GM19395 (cell line): Measurements from ENCODE around the gene CD300H.
"Not testable (repeated sequence)": the region's sequence is repeated elsewhere in the genome, so short reads cannot be mapped to it uniquely, and the experiment has no call there.

Experiments
- ATAC-seq: cut with Tn5 transposase; IDR thresholded peaks from one replicate; pipeline ENCODE4 v1.9.1; 2021; ENCODE audit warnings: mild to moderate bottlenecking, moderate library complexity; ENCODE audit not compliant: unreplicated experiment

Gene CD300H

GRCh38 chr17:74585711-74586110, 18.4 kb upstream of the CD300H start:
- no peak for ATAC-seq

- no peak for ATAC-seq
These were observed 17.2 kb upstream of the CD300H start for GRCh38 chr17:74584292-74585060.

- no peak for ATAC-seq
These were observed 15.3 kb upstream of the CD300H start for GRCh38 chr17:74582633-74583032.

- no peak for ATAC-seq
These were observed 12.6 kb upstream of the CD300H start for GRCh38 chr17:74579900-74580299.

GRCh38 chr17:74578979-74579378, 11.7 kb upstream of the CD300H start:
- no peak for ATAC-seq

GRCh38 chr17:74574489-74575142, 7.3 kb upstream of the CD300H start:
- no peak for ATAC-seq

- ATAC-seq, result not testable (repeated sequence)
These were observed 6.3 kb upstream of the CD300H start for GRCh38 chr17:74573635-74574034.

GRCh38 chr17:74573169-74573568, 5.9 kb upstream of the CD300H start:
- ATAC-seq, result no peak

GRCh38 chr17:74571621-74572270, 4.4 kb upstream of the CD300H start:
- ATAC-seq, result no peak

- no peak for ATAC-seq
These were observed 2.0 kb upstream of the CD300H start for GRCh38 chr17:74569020-74570003.

GRCh38 chr17:74568106-74568873, 981 bp upstream of the CD300H start:
- ATAC-seq, result no peak

- ATAC-seq, result no peak
These were observed 1.1 kb downstream of the CD300H start for GRCh38 chr17:74566132-74566753.

- no peak for ATAC-seq
These were observed 2.2 kb downstream of the CD300H start for GRCh38 chr17:74565126-74565525.

GRCh38 chr17:74563358-74563757, 4.0 kb downstream of the CD300H start:
- no peak for ATAC-seq

- no peak for ATAC-seq
These were observed 5.7 kb downstream of the CD300H start for GRCh38 chr17:74561586-74561985.

GRCh38 chr17:74558882-74559519, 8.3 kb downstream of the CD300H start:
- ATAC-seq, result no peak

- ATAC-seq, result not testable (repeated sequence)
These were observed 8.9 kb downstream of the CD300H start for GRCh38 chr17:74558402-74558801.

- no peak for ATAC-seq
These were observed 11.8 kb downstream of the CD300H start for GRCh38 chr17:74555427-74555940.

GRCh38 chr17:74554909-74555308, 12.4 kb downstream of the CD300H start:
- no peak for ATAC-seq
